GM18498 (cell line): ENCODE data around the gene DOCK10.

ENCODE experiments used
- ATAC-seq: cut with Tn5 transposase; IDR thresholded peaks from one replicate; pipeline ENCODE4 v1.9.1; 2021; ENCODE audit warnings: mild to moderate bottlenecking, moderate library complexity; ENCODE audit not compliant: unreplicated experiment

DOCK10 gene

GRCh38 chr2:224885836-224886547, 156.3 kb downstream of the DOCK10 start:
- ATAC-seq, result peak; percentile 85

GRCh38 chr2:224885291-224885690, 157.0 kb downstream of the DOCK10 start:
- ATAC-seq, result no peak

- ATAC-seq, result no peak
Measured at GRCh38 chr2:224884188-224884587, 158.1 kb downstream of the DOCK10 start.

- ATAC-seq, result no peak
Measured at GRCh38 chr2:224883700-224884099, 158.6 kb downstream of the DOCK10 start.

GRCh38 chr2:224883172-224883516, 159.1 kb downstream of the DOCK10 start:
- no peak for ATAC-seq

- ATAC-seq, result no peak
Measured at GRCh38 chr2:224882291-224883171, 159.7 kb downstream of the DOCK10 start.

GRCh38 chr2:224881846-224882245, 160.4 kb downstream of the DOCK10 start:
- no peak for ATAC-seq

- ATAC-seq, result no peak
Measured at GRCh38 chr2:224876522-224876921, 165.7 kb downstream of the DOCK10 start.

GRCh38 chr2:224875841-224876240, 166.4 kb downstream of the DOCK10 start:
- ATAC-seq, result peak; percentile 76

GRCh38 chr2:224875153-224875552, 167.1 kb downstream of the DOCK10 start:
- no peak for ATAC-seq

GRCh38 chr2:224871813-224872212, 170.5 kb downstream of the DOCK10 start:
- ATAC-seq, result no peak

- ATAC-seq, result no peak
Measured at GRCh38 chr2:224870341-224870740, 171.9 kb downstream of the DOCK10 start.

- no peak for ATAC-seq
Measured at GRCh38 chr2:224869601-224870233, 172.6 kb downstream of the DOCK10 start.

- no peak for ATAC-seq
Measured at GRCh38 chr2:224865016-224865415, 177.3 kb downstream of the DOCK10 start.

- no peak for ATAC-seq
Measured at GRCh38 chr2:224861266-224861665, 181.0 kb downstream of the DOCK10 start.

- ATAC-seq, result no peak
Measured at GRCh38 chr2:224860786-224861185, 181.5 kb downstream of the DOCK10 start.

- no peak for ATAC-seq
Measured at GRCh38 chr2:224851811-224852210, 190.5 kb downstream of the DOCK10 start.

GRCh38 chr2:224850081-224850480, 192.2 kb downstream of the DOCK10 start:
- no peak for ATAC-seq

GRCh38 chr2:224849264-224849663, 193.0 kb downstream of the DOCK10 start:
- ATAC-seq, result no peak

- no peak for ATAC-seq
Measured at GRCh38 chr2:224847961-224848850, 194.1 kb downstream of the DOCK10 start.

GRCh38 chr2:224847381-224847780, 194.9 kb downstream of the DOCK10 start:
- no peak for ATAC-seq
